ENCODE data around the gene PTPRU.

Gene PTPRU

GRCh38 chr1:29364101-29364678 lies 127.9 kb downstream of the PTPRU start:
- DNase-seq (ENCODE audit: low read depth in 3 of 3), result no peak

- no peak for DNase-seq (ENCODE audit: low read depth in 3 of 3)
Measured at GRCh38 chr1:29365906-29366670, 129.8 kb downstream of the PTPRU start.

- DNase-seq (ENCODE audit: low read depth in 3 of 3), result no peak
Measured at GRCh38 chr1:29368936-29369932, 132.9 kb downstream of the PTPRU start.

GRCh38 chr1:29370067-29370466 lies 133.7 kb downstream of the PTPRU start:
- DNase-seq (ENCODE audit: low read depth in 3 of 3), result no peak

GRCh38 chr1:29371332-29371731 lies 135.0 kb downstream of the PTPRU start:
- no peak for DNase-seq (ENCODE audit: low read depth in 3 of 3)

GRCh38 chr1:29372108-29372507 lies 135.8 kb downstream of the PTPRU start:
- DNase-seq (ENCODE audit: low read depth in 3 of 3), result no peak
